ENCODE measurements around the gene CEMIP2.

Gene CEMIP2

GRCh38 chr9:71710201-71710600, 58.1 kb downstream of the CEMIP2 start:
- TF ChIP-seq CTCF (IDR thresholded peaks at IDR 0.05; ENCODE audit: low read depth, low read length, missing control alignments): no peak
- no peak overlapping the region for H3K4me3 ChIP-seq (replicated peaks; ENCODE audit: low read depth, low read length)
- DNase-seq (ENCODE audit: extremely low read depth, low read depth): no peak

- no peak for TF ChIP-seq CTCF (IDR thresholded peaks at IDR 0.05; ENCODE audit: low read depth, low read length, missing control alignments)
- no peak overlapping the region for H3K4me3 ChIP-seq (replicated peaks; ENCODE audit: low read depth, low read length)
- no peak for DNase-seq (ENCODE audit: extremely low read depth, low read depth)
These were observed 58.9 kb downstream of the CEMIP2 start for GRCh38 chr9:71709384-71709783.

GRCh38 chr9:71706176-71706575, 62.1 kb downstream of the CEMIP2 start:
- DNase-seq (ENCODE audit: extremely low read depth, low read depth): no peak
- TF ChIP-seq CTCF (IDR thresholded peaks at IDR 0.05; ENCODE audit: low read depth, low read length, missing control alignments): no peak
- no peak overlapping the region for H3K4me3 ChIP-seq (replicated peaks; ENCODE audit: low read depth, low read length)

DNA sequence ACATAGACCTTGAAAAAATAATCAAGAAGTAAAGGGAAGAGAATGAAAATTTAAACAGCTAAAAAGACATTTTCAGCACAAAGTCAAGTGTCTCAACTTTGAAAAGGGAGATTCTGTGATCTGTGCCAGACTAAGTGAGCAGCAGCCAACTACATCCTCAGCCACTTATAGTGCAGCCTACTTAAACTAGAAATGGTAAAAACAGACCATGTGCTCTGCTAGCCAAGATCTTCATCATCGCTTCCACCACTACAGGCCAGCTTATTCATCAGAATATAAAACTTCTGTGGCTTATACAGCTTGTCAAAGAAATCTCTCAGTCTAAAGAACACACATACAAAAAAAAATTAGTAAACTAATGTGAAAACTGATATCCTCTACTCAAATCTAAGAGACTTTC, 63.5 kb downstream of the CEMIP2 start:
- no peak overlapping the region for H3K4me3 ChIP-seq (replicated peaks; ENCODE audit: low read depth, low read length)
- no peak for DNase-seq (ENCODE audit: extremely low read depth, low read depth)
- no peak for TF ChIP-seq CTCF (IDR thresholded peaks at IDR 0.05; ENCODE audit: low read depth, low read length, missing control alignments)

DNA sequence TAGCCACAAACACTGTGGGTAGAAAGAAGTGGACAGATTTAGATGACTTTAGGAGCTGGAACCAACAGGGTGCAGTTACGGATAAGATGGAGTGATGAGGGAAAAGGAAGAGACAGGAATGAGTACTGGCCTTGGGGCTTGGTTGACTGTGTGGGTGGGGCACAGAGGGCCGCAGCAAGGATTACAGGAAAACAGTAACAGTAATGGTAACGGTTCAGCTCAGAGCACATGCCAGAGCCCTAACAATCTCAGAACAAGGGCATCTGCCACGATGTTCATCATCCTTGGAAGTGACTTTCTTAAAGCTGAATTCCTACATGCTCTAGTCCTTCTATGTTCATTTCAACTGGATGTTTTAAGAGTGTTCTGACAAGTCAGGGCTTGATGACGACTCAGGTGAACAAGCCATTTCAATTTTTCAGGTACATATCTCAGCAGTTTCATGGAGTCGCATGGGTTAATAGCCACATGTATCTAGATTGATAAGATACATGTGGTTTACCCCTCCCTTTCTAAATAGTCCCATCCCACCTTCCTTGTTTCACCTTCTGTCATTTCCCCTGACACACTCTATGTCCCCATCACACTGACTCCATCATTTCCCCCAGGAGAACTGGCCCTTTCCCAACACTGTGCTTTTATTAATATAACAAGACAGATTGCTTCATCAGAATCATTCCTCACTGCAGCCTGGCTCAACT, 65.0 kb downstream of the CEMIP2 start:
- no peak overlapping the region for H3K4me3 ChIP-seq (replicated peaks; ENCODE audit: low read depth, low read length)
- DNase-seq (ENCODE audit: extremely low read depth, low read depth): no peak
- TF ChIP-seq CTCF (IDR thresholded peaks at IDR 0.05; ENCODE audit: low read depth, low read length, missing control alignments): no peak

DNA sequence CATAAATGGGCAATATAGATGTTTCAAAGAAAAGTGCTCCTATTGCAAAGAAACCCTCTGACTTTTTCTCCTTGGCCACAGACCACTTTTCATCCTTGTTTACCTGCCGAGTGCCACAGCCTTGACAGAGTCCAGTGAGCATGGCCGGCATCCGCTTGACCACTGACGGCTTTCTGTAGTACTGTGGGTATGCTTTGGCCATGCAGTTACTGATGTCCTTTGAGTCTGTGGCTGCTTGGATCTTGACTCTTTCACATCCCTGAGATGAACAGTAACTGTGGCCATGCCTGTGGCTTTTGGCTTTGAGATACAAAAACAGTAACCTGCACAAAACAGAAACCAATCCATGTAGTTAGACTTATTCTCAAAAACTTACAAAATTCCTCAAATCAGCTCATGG, 70.4 kb downstream of the CEMIP2 start:
- TF ChIP-seq CTCF (IDR thresholded peaks at IDR 0.05; ENCODE audit: low read depth, low read length, missing control alignments): no peak
- no peak overlapping the region for H3K4me3 ChIP-seq (replicated peaks; ENCODE audit: low read depth, low read length)
- DNase-seq (ENCODE audit: extremely low read depth, low read depth): no peak

- DNase-seq (ENCODE audit: extremely low read depth, low read depth): no peak
- no peak for TF ChIP-seq CTCF (IDR thresholded peaks at IDR 0.05; ENCODE audit: low read depth, low read length, missing control alignments)
- H3K4me3 ChIP-seq (replicated peaks; ENCODE audit: low read depth, low read length): no peak overlapping the region
These were observed 74.0 kb downstream of the CEMIP2 start for GRCh38 chr9:71694332-71694731.
